HEK293 (cell line): ENCODE results near the gene KCNMB1.

Source experiments
- BCL11A ChIP-seq: fragments of 450-650 bp; formaldehyde crosslinking; IDR thresholded peaks from 2 replicates; pipeline ENCODE4 v1.5.1; 2016; ENCODE audit warnings: low read depth, missing biosample characterization, missing genetic modification characterization
- GLIS1 ChIP-seq: fragments of 450-650 bp; formaldehyde crosslinking; IDR thresholded peaks from 2 replicates; pipeline ENCODE4 v1.5.1; 2016; ENCODE audit warnings: missing biosample characterization, missing genetic modification characterization
- KLF16 ChIP-seq: fragments of 450-650 bp; formaldehyde crosslinking; IDR thresholded peaks from 2 replicates; pipeline ENCODE4 v1.5.1; 2017; ENCODE audit warnings: missing biosample characterization, missing genetic modification characterization
- ZEB2 ChIP-seq: fragments of 450-650 bp; formaldehyde crosslinking; IDR thresholded peaks from 2 replicates; pipeline ENCODE4 v1.5.1; 2016; ENCODE audit warnings: missing biosample characterization, missing genetic modification characterization
- ZNF121 ChIP-seq: fragments of 450-650 bp; formaldehyde crosslinking; IDR thresholded peaks from 2 replicates; pipeline ENCODE4 v1.5.1; 2016; ENCODE audit warnings: missing biosample characterization, missing genetic modification characterization
- ZNF394 ChIP-seq: fragments of 450-650 bp; formaldehyde crosslinking; IDR thresholded peaks from 2 replicates; pipeline ENCODE4 v1.5.1; 2016; ENCODE audit warnings: missing biosample characterization, missing genetic modification characterization, mild to moderate bottlenecking, moderate library complexity, borderline replicate concordance
- ZNF501 ChIP-seq: fragments of 450-650 bp; formaldehyde crosslinking; IDR thresholded peaks from 2 replicates; pipeline ENCODE4 v1.5.1; 2016; ENCODE audit warnings: missing biosample characterization, missing genetic modification characterization
- ZNF514 ChIP-seq: fragments of 450-650 bp; formaldehyde crosslinking; IDR thresholded peaks from 2 replicates; pipeline ENCODE4 v1.5.1; 2016; ENCODE audit warnings: missing biosample characterization, missing genetic modification characterization
- ZNF544 ChIP-seq: fragments of 450-650 bp; formaldehyde crosslinking; IDR thresholded peaks from 2 replicates; pipeline ENCODE4 v1.5.0; 2017; ENCODE audit warnings: missing biosample characterization, missing genetic modification characterization
- TF ChIP-seq, protein P1 (sequence below): fragments of 450-650 bp; formaldehyde crosslinking; IDR thresholded peaks from 2 replicates; pipeline ENCODE4 v1.5.1; 2016; ENCODE audit warnings: missing biosample characterization, missing genetic modification characterization
- TF ChIP-seq, protein P2 (sequence below): fragments of 450-650 bp; formaldehyde crosslinking; IDR thresholded peaks from 2 replicates; pipeline ENCODE4 v1.5.1; 2016; ENCODE audit warnings: missing biosample characterization, missing genetic modification characterization

DNA sequence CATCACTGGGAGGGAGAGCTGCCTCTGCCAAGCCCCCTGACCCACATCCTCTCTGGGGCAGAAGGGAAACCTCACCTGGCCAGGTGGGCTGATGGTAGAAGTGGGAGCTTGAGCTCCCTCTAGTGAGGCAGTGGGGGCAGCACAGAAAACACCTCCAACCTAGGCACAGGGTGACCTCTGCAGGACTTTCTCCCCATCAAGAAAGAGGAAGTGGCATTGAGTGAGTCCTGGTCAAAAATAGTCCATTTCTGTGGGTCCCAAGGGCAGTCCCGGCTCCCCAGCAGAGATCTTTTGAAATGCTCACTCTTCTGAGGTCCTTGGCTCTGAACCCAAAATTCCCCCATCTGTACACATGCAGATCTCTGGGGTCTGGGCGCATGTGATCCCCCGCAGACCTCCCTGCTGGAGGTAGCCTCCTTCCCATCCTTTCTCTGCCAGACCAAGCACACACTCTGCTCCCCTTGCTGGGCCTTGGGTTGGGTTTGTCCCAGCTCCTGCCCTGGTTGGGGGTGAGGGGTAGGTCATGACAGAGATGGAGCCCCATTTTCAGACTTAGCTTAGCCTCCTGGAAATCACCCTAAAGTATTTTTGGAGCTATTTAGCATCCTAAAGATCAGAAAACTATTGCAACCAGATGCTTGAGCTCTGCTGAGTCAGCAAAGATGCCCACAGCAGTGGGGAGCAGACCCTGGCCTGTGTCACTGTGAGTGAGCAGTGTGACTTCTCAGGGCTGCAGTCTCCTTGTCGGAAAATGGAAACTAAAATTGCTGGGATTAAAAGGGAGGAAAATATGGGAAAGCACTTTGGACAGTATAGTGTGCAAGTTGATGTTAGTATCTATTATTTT, 50.0 kb downstream of the KCNMB1 start:
- TF ChIP-seq ZNF544 (tag by site-specific recombination) (no peak), ZNF394 (tag by site-specific recombination) (no peak), ZEB2 (no peak), ZNF501 (tag by site-specific recombination) (no peak), ZNF121 (tag by site-specific recombination) (no peak), GLIS1 (no peak), KLF16 (no peak), BCL11A (tag by site-specific recombination) (no peak), ZNF514 (tag by site-specific recombination) (no peak)
- TF ChIP-seq, protein P1, sequence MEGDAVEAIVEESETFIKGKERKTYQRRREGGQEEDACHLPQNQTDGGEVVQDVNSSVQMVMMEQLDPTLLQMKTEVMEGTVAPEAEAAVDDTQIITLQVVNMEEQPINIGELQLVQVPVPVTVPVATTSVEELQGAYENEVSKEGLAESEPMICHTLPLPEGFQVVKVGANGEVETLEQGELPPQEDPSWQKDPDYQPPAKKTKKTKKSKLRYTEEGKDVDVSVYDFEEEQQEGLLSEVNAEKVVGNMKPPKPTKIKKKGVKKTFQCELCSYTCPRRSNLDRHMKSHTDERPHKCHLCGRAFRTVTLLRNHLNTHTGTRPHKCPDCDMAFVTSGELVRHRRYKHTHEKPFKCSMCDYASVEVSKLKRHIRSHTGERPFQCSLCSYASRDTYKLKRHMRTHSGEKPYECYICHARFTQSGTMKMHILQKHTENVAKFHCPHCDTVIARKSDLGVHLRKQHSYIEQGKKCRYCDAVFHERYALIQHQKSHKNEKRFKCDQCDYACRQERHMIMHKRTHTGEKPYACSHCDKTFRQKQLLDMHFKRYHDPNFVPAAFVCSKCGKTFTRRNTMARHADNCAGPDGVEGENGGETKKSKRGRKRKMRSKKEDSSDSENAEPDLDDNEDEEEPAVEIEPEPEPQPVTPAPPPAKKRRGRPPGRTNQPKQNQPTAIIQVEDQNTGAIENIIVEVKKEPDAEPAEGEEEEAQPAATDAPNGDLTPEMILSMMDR (tag by site-specific recombination): peak; percentile 63; the same call in 1 of the 2 replicates
- TF ChIP-seq, protein P2, sequence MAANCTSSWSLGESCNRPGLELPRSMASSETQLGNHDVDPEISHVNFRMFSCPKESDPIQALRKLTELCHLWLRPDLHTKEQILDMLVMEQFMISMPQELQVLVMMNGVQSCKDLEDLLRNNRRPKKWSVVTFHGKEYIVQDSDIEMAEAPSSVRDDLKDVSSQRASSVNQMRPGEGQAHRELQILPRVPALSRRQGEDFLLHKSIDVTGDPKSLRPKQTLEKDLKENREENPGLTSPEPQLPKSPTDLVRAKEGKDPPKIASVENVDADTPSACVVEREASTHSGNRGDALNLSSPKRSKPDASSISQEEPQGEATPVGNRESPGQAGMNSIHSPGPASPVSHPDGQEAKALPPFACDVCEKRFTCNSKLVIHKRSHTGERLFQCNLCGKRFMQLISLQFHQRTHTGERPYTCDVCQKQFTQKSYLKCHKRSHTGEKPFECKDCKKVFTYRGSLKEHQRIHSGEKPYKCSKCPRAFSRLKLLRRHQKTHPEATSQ (tag by site-specific recombination): no peak
